ENCODE results near the gene FAM98A. TPM values are rescaled to one million over a fixed set of nuclear protein-coding genes. Genes with fewer than 3 reads are reported as not detected.

The FAM98A gene
- total RNA-seq, 1 experiment from 2014 or later = 70.9 TPM

GRCh38 chr2:33614190-33614589, 15.1 kb upstream of the FAM98A start:
- no peak overlapping the region for H3K14ac ChIP-seq (ENCODE audit: insufficient read depth, low read length)
- no peak overlapping the region for H3T11ph ChIP-seq (ENCODE audit: low read length)
- peaks cover 25 to 28% of the 10 kb centered on the region in 2 experiments for H3K4me1 Mint-ChIP-seq
- no peaks in the 10 kb centered on the region for H3K27me3 ChIP-seq (ENCODE audit: insufficient read depth, low read length)
- H4K8ac ChIP-seq (replicated peaks; ENCODE audit: insufficient read length, low read depth, low read length) = no peak overlapping the region
- H3K36me3 Mint-ChIP-seq (ENCODE audit: insufficient read depth in 1 of 3, low read depth in 3 of 3) = peaks cover 72 to 82% (median 77%) of the 10 kb centered on the region in 3 experiments
- TF ChIP-seq CTCF (conservative IDR thresholded peaks at IDR 0.05) = no peak
- H3K4me1 ChIP-seq (ENCODE audit: insufficient read depth, low read length) = peaks cover 7% of the 10 kb centered on the region; the same call in 1 of the 2 replicates
- H3K23ac ChIP-seq (ENCODE audit: insufficient read length, low read depth, low read length) = no peak overlapping the region
- no peak overlapping the region for H3K4ac ChIP-seq (ENCODE audit: low read depth, low read length)
- no peak overlapping the region for H3K4me3 Mint-ChIP-seq
- H2BK120ac ChIP-seq (ENCODE audit: low read depth, low read length, poor library complexity, severe bottlenecking) = no peak overlapping the region
- no peaks in the 10 kb centered on the region for H3K23me2 ChIP-seq (ENCODE audit: insufficient read length, low read depth, low read length, poor library complexity, severe bottlenecking)
- peak overlapping the region in 2 of 3 experiments; percentile 67 to 80; a peak in 3 of 7 replicates for H3K27ac Mint-ChIP-seq
- peaks cover 54 to 72% of the 10 kb centered on the region in 2 experiments for H3K9me3 Mint-ChIP-seq
- H3K79me2 ChIP-seq (ENCODE audit: insufficient read depth, low read length) = no peaks in the 10 kb centered on the region
- no peaks in the 10 kb centered on the region for H3K27me3 Mint-ChIP-seq (ENCODE audit: low read depth)
- no peak overlapping the region for H2BK5ac ChIP-seq (ENCODE audit: insufficient read length, low read length)
- no peak overlapping the region for H2AFZ ChIP-seq (ENCODE audit: low read length)
- no peak overlapping the region for H3K4me2 ChIP-seq (ENCODE audit: insufficient read depth, insufficient read length, low read length)
- H4K20me1 ChIP-seq (ENCODE audit: control insufficient read depth, insufficient read depth, insufficient read length) = no peaks in the 10 kb centered on the region
- no peak overlapping the region for H3K27ac ChIP-seq (ENCODE audit: insufficient read length, low read depth, low read length)
- peaks cover 2% of the 10 kb centered on the region for H3K79me1 ChIP-seq (ENCODE audit: insufficient read depth, low read depth, low read length, poor library complexity, severe bottlenecking)
- no peak overlapping the region for H4K91ac ChIP-seq (ENCODE audit: insufficient read length, low read depth, low read length)
- no peak overlapping the region for H2AK5ac ChIP-seq (ENCODE audit: insufficient read length, low read length)
- no peak for DNase-seq
- H3K56ac ChIP-seq (ENCODE audit: insufficient read length, low read depth, low read length) = no peak overlapping the region
- H2BK15ac ChIP-seq (ENCODE audit: low read depth, low read length) = no peak overlapping the region
- peaks cover 46% of the 10 kb centered on the region for H3K9me3 ChIP-seq (ENCODE audit: control insufficient read depth, low read depth, low read length)
- no peak overlapping the region for H3K9ac ChIP-seq (ENCODE audit: extremely low read depth, insufficient read length, low read length)
- H3K18ac ChIP-seq (ENCODE audit: insufficient read length, low read depth, low read length) = no peak overlapping the region
- no peak overlapping the region for H2BK20ac ChIP-seq (ENCODE audit: low read depth, low read length, poor library complexity, severe bottlenecking)
- no peak overlapping the region for H4K5ac ChIP-seq (ENCODE audit: insufficient read length, low read depth, low read length)
- no peak overlapping the region for H2BK12ac ChIP-seq (ENCODE audit: insufficient read length, low read depth, low read length)
